Smooth muscle cell (in vitro differentiated cells): Measurements from ENCODE around the gene POLR2L. TPM values are rescaled to one million over a fixed set of nuclear protein-coding genes. Genes with fewer than 3 reads are reported as not detected.
A peak's percentile ranks its signal among the peaks of the same experiment; 100 is the strongest.

ENCODE experiments used
- DNase-seq: peaks from one replicate; lab custom pipeline; 2025; ENCODE audit not compliant: unreplicated experiment; lab: John Stamatoyannopoulos, UW
- H2AFZ ChIP-seq: fragments of 200-600 bp; sonication (generic); 2 replicates; pipeline ENCODE4 v1.6.0; 2016; ENCODE audit warnings: antibody characterized with exemption, low read depth, mild to moderate bottlenecking
- H3F3A ChIP-seq: fragments of 200-600 bp; sonication (generic); 2 replicates; pipeline ENCODE4 v1.6.0; 2017; ENCODE audit warnings: antibody characterized with exemption, low read depth
- H3K27ac ChIP-seq: fragments of 200-600 bp; sonication (generic); 2 replicates; pipeline ENCODE4 v1.5.1; 2016; ENCODE audit warnings: low read depth, mild to moderate bottlenecking
- H3K27me3 ChIP-seq: fragments of 200-600 bp; sonication (generic); 2 replicates; pipeline ENCODE4 v1.6.1; 2016; ENCODE audit warnings: low read depth, mild to moderate bottlenecking
- H3K36me3 ChIP-seq: fragments of 200-600 bp; sonication (generic); 2 replicates; pipeline ENCODE4 v1.5.1; 2016; ENCODE audit warnings: low read depth
- H3K4me1 ChIP-seq: fragments of 200-600 bp; sonication (generic); 2 replicates; pipeline ENCODE4 v1.5.1; 2016; ENCODE audit warnings: low read depth
- H3K4me2 ChIP-seq: fragments of 200-600 bp; sonication (generic); 2 replicates; pipeline ENCODE4 v1.6.0; 2016; ENCODE audit warnings: mild to moderate bottlenecking
- H3K4me3 ChIP-seq: fragments of 200-600 bp; sonication (generic); 2 replicates; pipeline ENCODE4 v1.5.1; 2016; ENCODE audit warnings: mild to moderate bottlenecking
- H3K79me2 ChIP-seq: fragments of 200-600 bp; sonication (generic); 2 replicates; pipeline ENCODE4 v1.6.0; 2016; ENCODE audit warnings: low read depth, mild to moderate bottlenecking
- H3K9ac ChIP-seq: fragments of 200-600 bp; sonication (generic); 2 replicates; pipeline ENCODE4 v1.6.0; 2016; ENCODE audit warnings: low read depth
- H3K9me3 ChIP-seq: fragments of 200-600 bp; sonication (generic); replicated peaks from 2 replicates; pipeline ENCODE4 v1.5.1; 2016; ENCODE audit warnings: low read depth
- H4K20me1 ChIP-seq: fragments of 200-600 bp; sonication (generic); 2 replicates; pipeline ENCODE4 v1.6.0; 2016; ENCODE audit warnings: low read depth
- CTCF ChIP-seq: fragments of 200-600 bp; sonication (generic); IDR thresholded peaks from 2 replicates; pipeline ENCODE4 v1.5.1; 2017; ENCODE audit warnings: borderline replicate concordance, mild to moderate bottlenecking, antibody characterized with exemption; ENCODE audit not compliant: insufficient read depth, poor library complexity, severe bottlenecking
- WGBS: methylation state at CpG from one replicate; pipeline ENCODE4 v1.1.7; 2016; ENCODE audit warnings: low lambda C conversion rate; 5-methylcytosine and 5-hydroxymethylcytosine counted together
- polyA plus RNA-seq: library from polyadenylated mRNA; unstranded; fragments of >200 nt; fragmentation: Nextera tagmentation; extraction: Ambion mirVana; gene quantifications from 2 replicates; pipeline ENCODE4 v1.2.1, GENCODE V29; 2016
- total RNA-seq: library from RNA; depleted of rRNA; stranded (reverse); fragments of >200 nt; gene quantifications from 2 replicates; pipeline ENCODE4 v1.2.3, GENCODE V29; 2014

The POLR2L gene
- total and polyA plus RNA-seq, 2 experiments from 2014 or later: 51.4 to 380 TPM

GRCh38 chr11:813072-813455, 29.3 kb downstream of the POLR2L start:
- Histone ChIP-seq H3F3A (peaks cover 11% of the 10 kb centered on the region), H2AFZ (no peak overlapping the region), H3K9me3 (no peaks in the 10 kb centered on the region), H3K4me3 (no peak overlapping the region), H4K20me1 (peaks cover 35% of the 10 kb centered on the region), H3K36me3 (no peaks in the 10 kb centered on the region), H3K79me2 (peaks cover 31% of the 10 kb centered on the region), H3K27me3 (no peaks in the 10 kb centered on the region), H3K27ac (no peak overlapping the region), H3K4me2 (no peak overlapping the region), H3K9ac (no peak overlapping the region), H3K4me1 (peaks cover 15% of the 10 kb centered on the region)
- whole genome bisulfite sequencing: 100% methylated on average over 6 of the region's 6 CpGs
- DNase-seq: no peak
- no peak for TF ChIP-seq CTCF

- Histone ChIP-seq H3F3A (peaks cover 11% of the 10 kb centered on the region), H2AFZ (no peak overlapping the region), H3K27ac (no peak overlapping the region), H3K4me1 (peaks cover 15% of the 10 kb centered on the region), H3K4me3 (no peak overlapping the region), H3K9ac (no peak overlapping the region), H3K9me3 (no peaks in the 10 kb centered on the region), H3K79me2 (peaks cover 38% of the 10 kb centered on the region), H3K36me3 (no peaks in the 10 kb centered on the region), H4K20me1 (peaks cover 35% of the 10 kb centered on the region), H3K4me2 (no peak overlapping the region), H3K27me3 (no peaks in the 10 kb centered on the region)
- DNase-seq: no peak
- 95% methylated on average over 3 of the region's 3 CpGs for WGBS
- TF ChIP-seq CTCF: no peak
Measured at GRCh38 chr11:812390-812789, 29.9 kb downstream of the POLR2L start.

- Histone ChIP-seq H3K79me2 (peaks cover 38% of the 10 kb centered on the region), H3K4me1 (peaks cover 15% of the 10 kb centered on the region), H3K4me2 (peak overlapping the region; percentile 99), H4K20me1 (peaks cover 35% of the 10 kb centered on the region), H3K27me3 (no peaks in the 10 kb centered on the region), H3K27ac (peak overlapping the region; percentile 98), H3K9me3 (no peaks in the 10 kb centered on the region), H3K4me3 (no peak overlapping the region), H3K9ac (peak overlapping the region; percentile 98), H2AFZ (no peak overlapping the region), H3K36me3 (no peaks in the 10 kb centered on the region), H3F3A (peaks cover 11% of the 10 kb centered on the region)
- TF ChIP-seq CTCF: no peak
- WGBS: 84% methylated on average over 14 of the region's 14 CpGs
- no peak for DNase-seq
Measured at GRCh38 chr11:811446-812245, 30.7 kb downstream of the POLR2L start.
